ENCODE measurements around the gene GPR176.
"Not testable (repeated sequence)": the region's sequence is repeated elsewhere in the genome, so short reads cannot be mapped to it uniquely, and the experiment has no call there.

GPR176 gene

GRCh38 chr15:39852250-39852649, 67.8 kb downstream of the GPR176 start:
- DNase-seq, result no peak

- DNase-seq, result no peak
Measured at GRCh38 chr15:39851500-39852092, 68.5 kb downstream of the GPR176 start.

GRCh38 chr15:39850436-39850835, 69.6 kb downstream of the GPR176 start:
- DNase-seq, result no peak

- DNase-seq, result no peak
Measured at GRCh38 chr15:39846108-39846507, 74.0 kb downstream of the GPR176 start.

- DNase-seq, result no peak
Measured at GRCh38 chr15:39845582-39845981, 74.5 kb downstream of the GPR176 start.

- no peak for DNase-seq
Measured at GRCh38 chr15:39843565-39843964, 76.5 kb downstream of the GPR176 start.

GRCh38 chr15:39837454-39837853, 82.6 kb downstream of the GPR176 start:
- no peak for DNase-seq

- no peak for DNase-seq
Measured at GRCh38 chr15:39835550-39835949, 84.5 kb downstream of the GPR176 start.

GRCh38 chr15:39834256-39834655, 85.8 kb downstream of the GPR176 start:
- DNase-seq, result no peak

- peak; percentile 59 for DNase-seq
Measured at GRCh38 chr15:39833515-39833981, 86.5 kb downstream of the GPR176 start.

GRCh38 chr15:39830166-39830565, 89.9 kb downstream of the GPR176 start:
- DNase-seq, result no peak

- DNase-seq, result peak; percentile 58
Measured at GRCh38 chr15:39828374-39828931, 91.6 kb downstream of the GPR176 start.

- DNase-seq, result no peak
Measured at GRCh38 chr15:39826975-39827374, 93.1 kb downstream of the GPR176 start.

GRCh38 chr15:39823634-39824033, 96.4 kb downstream of the GPR176 start:
- no peak for DNase-seq

- no peak for DNase-seq
Measured at GRCh38 chr15:39820050-39820602, 99.9 kb downstream of the GPR176 start.

GRCh38 chr15:39819533-39819932, 100.5 kb downstream of the GPR176 start:
- DNase-seq, result no peak

- DNase-seq, result no peak
Measured at GRCh38 chr15:39817892-39818291, 102.2 kb downstream of the GPR176 start.

- DNase-seq, result no peak
Measured at GRCh38 chr15:39814489-39814888, 105.6 kb downstream of the GPR176 start.

- DNase-seq, result not testable (repeated sequence)
Measured at GRCh38 chr15:39812651-39813050, 107.4 kb downstream of the GPR176 start.

GRCh38 chr15:39808909-39809308, 111.2 kb downstream of the GPR176 start:
- no peak for DNase-seq

- DNase-seq, result no peak
Measured at GRCh38 chr15:39807791-39808190, 112.3 kb downstream of the GPR176 start.

GRCh38 chr15:39804026-39804425, 116.0 kb downstream of the GPR176 start:
- no peak for DNase-seq

GRCh38 chr15:39803016-39803415, 117.0 kb downstream of the GPR176 start:
- DNase-seq, result no peak

GRCh38 chr15:39801641-39802309, 118.3 kb downstream of the GPR176 start:
- peak; percentile 44 for DNase-seq
